ENCODE data around the gene MCM3. TPM values are rescaled to one million over a fixed set of nuclear protein-coding genes. Genes with fewer than 3 reads are reported as not detected.

Gene MCM3
- total and polyA plus RNA-seq, 2 of the 4 experiments (the other 2 are of a cell fraction): 54.6 to 66.5 TPM

DNA sequence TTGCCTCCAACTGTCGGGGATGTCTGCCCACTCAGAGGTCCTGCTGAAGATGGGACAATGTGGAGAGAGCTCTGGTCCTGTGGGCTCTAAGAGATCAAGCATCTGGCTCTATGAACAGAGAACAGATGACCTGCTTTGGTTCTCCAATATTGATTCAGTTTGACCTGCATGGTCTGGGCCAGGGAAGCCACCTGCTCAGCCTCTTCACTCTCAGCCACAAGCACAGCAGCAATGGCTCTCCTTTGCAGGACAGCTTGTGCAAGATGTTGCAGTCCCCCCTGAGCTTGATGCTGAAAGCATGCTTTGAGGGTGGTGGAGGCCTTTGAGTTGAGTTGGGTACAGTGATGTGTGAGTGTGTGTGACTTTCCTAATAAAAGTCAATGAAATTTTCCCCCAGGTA is 18.6 kb upstream of the MCM3 start:
- Histone ChIP-seq H4K20me1 (ENCODE audit: insufficient read depth, low read length) (no peaks in the 10 kb centered on the region), H3K4me3 (ENCODE audit: insufficient read depth, low read depth, low read length) (no peak overlapping the region), H2BK20ac (ENCODE audit: low read depth, low read length) (no peak overlapping the region), H2BK120ac (ENCODE audit: low read depth, low read length) (no peak overlapping the region), H3K27ac (ENCODE audit: insufficient read depth, low read length) (no peak overlapping the region), H3K9ac (ENCODE audit: low read depth, low read length) (no peak overlapping the region), H2BK5ac (ENCODE audit: low read depth, low read length, poor library complexity, severe bottlenecking) (no peak overlapping the region), H3K14ac (replicated peaks; ENCODE audit: low read depth, low read length) (no peak overlapping the region), H3K4me2 (ENCODE audit: low read depth, low read length) (no peak overlapping the region), H3K79me1 (ENCODE audit: low read depth in 1 of 2, low read length in 2 of 2) (no peaks in the 10 kb centered on the region), H3K18ac (ENCODE audit: low read depth, low read length) (no peak overlapping the region), H3K56ac (ENCODE audit: extremely low read depth, insufficient read depth, low read length) (no peak overlapping the region), H3K4ac (ENCODE audit: low read depth, low read length) (no peak overlapping the region), H3K27me3 (ENCODE audit: control insufficient read depth, insufficient read depth, low read length) (no peaks in the 10 kb centered on the region), H3K9me3 (ENCODE audit: control insufficient read depth, insufficient read depth, low read length) (no peaks in the 10 kb centered on the region), H2AK5ac (ENCODE audit: low read depth, low read length) (no peak overlapping the region), H3K23ac (ENCODE audit: low read depth, low read length) (no peak overlapping the region), H2AK9ac (replicated peaks; ENCODE audit: low read depth, low read length, poor library complexity) (no peak overlapping the region), H3K36me3 (ENCODE audit: control insufficient read depth, insufficient read depth, low read length) (no peaks in the 10 kb centered on the region), H3K9me1 (ENCODE audit: insufficient read depth, low read length) (no peaks in the 10 kb centered on the region), H2BK15ac (ENCODE audit: low read depth, low read length) (no peak overlapping the region), H2AFZ (replicated peaks; ENCODE audit: low read length, poor library complexity) (no peak overlapping the region), H4K91ac (ENCODE audit: insufficient read depth, low read depth, low read length) (no peak overlapping the region), H3K4me1 (ENCODE audit: control insufficient read depth, insufficient read depth, low read length) (no peaks in the 10 kb centered on the region), H4K8ac (ENCODE audit: low read depth in 2 of 2, low read length in 2 of 2) (no peak overlapping the region), H4K5ac (ENCODE audit: low read depth, low read length) (no peak overlapping the region)
- TF ChIP-seq RCOR1 (IDR thresholded peaks at IDR 0.05; ENCODE audit: insufficient replicate concordance, low read length) (no peak), POLR2A (IDR thresholded peaks at IDR 0.05; ENCODE audit: low read depth, low read length) (no peak), FOS (IDR thresholded peaks at IDR 0.05; ENCODE audit: low read depth, low read length) (no peak), SMC3 (IDR thresholded peaks at IDR 0.05; ENCODE audit: low read depth, low read length) (no peak), CEBPB (IDR thresholded peaks at IDR 0.05; ENCODE audit: low read depth, low read length) (no peak), MAFK (IDR thresholded peaks at IDR 0.05; ENCODE audit: low read depth, low read length) (no peak), NFE2L2 (IDR thresholded peaks at IDR 0.05; ENCODE audit: low read depth, low read length) (no peak), BHLHE40 (IDR thresholded peaks at IDR 0.05; ENCODE audit: low read depth, low read length) (no peak)
- TF ChIP-seq, protein P1, sequence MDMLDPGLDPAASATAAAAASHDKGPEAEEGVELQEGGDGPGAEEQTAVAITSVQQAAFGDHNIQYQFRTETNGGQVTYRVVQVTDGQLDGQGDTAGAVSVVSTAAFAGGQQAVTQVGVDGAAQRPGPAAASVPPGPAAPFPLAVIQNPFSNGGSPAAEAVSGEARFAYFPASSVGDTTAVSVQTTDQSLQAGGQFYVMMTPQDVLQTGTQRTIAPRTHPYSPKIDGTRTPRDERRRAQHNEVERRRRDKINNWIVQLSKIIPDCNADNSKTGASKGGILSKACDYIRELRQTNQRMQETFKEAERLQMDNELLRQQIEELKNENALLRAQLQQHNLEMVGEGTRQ (IDR thresholded peaks at IDR 0.05; ENCODE audit: low read depth, low read length): no peak
- intact Hi-C loops (cut with micrococcal nuclease): no loop called here
- ATAC-seq (ENCODE audit: low read depth) (no peak), DNase-seq (no peak)
- dilution Hi-C loops (cut with HindIII; ENCODE audit: low sequenced_read_pairs, unreplicated experiment): no loop called here
- ChIA-PET CTCF (no interaction called here), POLR2A (ENCODE audit: unreplicated experiment) (no interaction called here)
- in situ Hi-C loops (cut with MboI; ENCODE audit: low sequenced_read_pairs): no loop called here
- BruUV-seq (replicated peaks): no TSS peak
- no CpG with 5 or more reads among the region's 1 CpG for WGBS, 2 experiments (ENCODE audit: extremely low coverage in 2 of 2, insufficient read length in 1 of 2)

Data from IMR-90 (cell line).